HT-29 (cell line): ENCODE data around the gene CMTM3. TPM values are rescaled to one million over a fixed set of nuclear protein-coding genes. Genes with fewer than 3 reads are reported as not detected.
A peak's percentile ranks its signal among the peaks of the same experiment; 100 is the strongest.
"Not testable (repeated sequence)": the region's sequence is repeated elsewhere in the genome, so short reads cannot be mapped to it uniquely, and the experiment has no call there.

ENCODE experiments used
- DNase-seq: peaks from one replicate; pipeline ENCODE4 v3.0.0-alpha.2; 2015; ENCODE audit warnings: low spot score
- small RNA-seq: library from RNA; depleted of rRNA; stranded (forward); fragments of <200 nt; gene quantifications from one replicate; pipeline ENCODE3, GENCODE V24; 2014
- total RNA-seq: library from RNA; depleted of rRNA; stranded (reverse); fragments of >200 nt; shearing (Covaris generic); gene quantifications from 2 replicates; pipeline ENCODE4 v1.2.3, GENCODE V29; 2014; rRNA removed

Gene CMTM3
- total RNA-seq, 1 experiment from 2014 or later = 4.1 TPM

DNA sequence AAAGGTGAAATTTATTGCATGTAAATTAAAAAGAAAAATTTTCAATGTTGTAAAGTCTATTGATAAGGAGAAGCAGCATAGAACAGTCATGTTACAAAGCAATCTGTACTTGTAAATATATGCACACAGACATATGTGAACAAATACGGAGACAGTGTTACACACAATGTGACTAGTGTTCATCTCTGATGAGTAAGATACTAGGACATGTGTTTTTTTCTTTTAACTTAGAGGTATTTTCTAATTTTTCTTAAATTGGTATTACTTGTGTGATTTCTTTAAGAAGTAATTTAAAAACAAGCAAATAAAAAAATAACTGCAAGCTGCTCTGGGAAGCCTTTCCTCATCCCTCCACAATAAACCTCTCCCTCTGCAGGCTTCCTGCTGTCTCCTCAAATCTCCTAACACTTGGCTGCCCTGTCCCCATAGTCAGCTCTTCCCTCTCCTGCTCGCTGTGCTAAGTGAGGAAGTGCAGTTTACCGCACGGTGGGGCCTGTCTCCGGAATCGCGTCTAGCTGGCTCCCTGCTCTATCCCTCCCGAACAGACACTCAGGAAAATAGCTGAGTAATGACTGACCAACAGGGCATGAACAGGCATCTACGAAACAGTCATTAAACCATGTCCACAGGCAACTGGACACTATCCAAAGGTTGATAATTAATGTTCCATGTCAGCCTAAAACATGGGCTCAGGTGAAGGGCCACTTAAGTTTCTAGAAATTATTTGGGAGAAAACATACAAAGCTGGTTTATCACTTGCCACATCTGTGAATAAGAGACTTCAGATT is 56.1 kb downstream of the CMTM3 start:
- DNase-seq = peak; percentile 14

- DNase-seq = no peak
These were observed 56.7 kb downstream of the CMTM3 start for GRCh38 chr16:66661210-66661560.

GRCh38 chr16:66661671-66662346 is 57.3 kb downstream of the CMTM3 start:
- not testable (repeated sequence) for DNase-seq

- DNase-seq = peak; percentile 49
These were observed 58.1 kb downstream of the CMTM3 start for GRCh38 chr16:66662445-66663194.

Small RNA genes within 50 kb of the gene (small RNA-seq; reads per million reads assigned to genes)
- gene CKLF-CMTM1 = not detected

Other genes with a start within 250 kb of the CMTM3 start
- 0.05 TPM in 1 of 2 replicates, not detected in the other for gene CDH5, start 238.0 kb upstream of the CMTM3 start, total RNA-seq
- gene BEAN1, start 177.4 kb upstream of the CMTM3 start, total RNA-seq = 0.26 TPM in 1 of 2 replicates, not detected in the other
- 7.7 and 8.9 TPM in 2 replicates for gene TK2, start 54.6 kb upstream of the CMTM3 start, total RNA-seq
- gene CKLF, start 52.1 kb upstream of the CMTM3 start, total RNA-seq = 97.0 and 120 TPM in 2 replicates
- 5.8 and 13.9 TPM in 2 replicates for gene CMTM1, start 38.3 kb upstream of the CMTM3 start, total RNA-seq
- gene CMTM2, start 25.2 kb upstream of the CMTM3 start, total RNA-seq = not detected in 2 replicates
- gene CMTM4, start 92.0 kb downstream of the CMTM3 start, total RNA-seq = 65.1 and 70.2 TPM in 2 replicates
- gene DYNC1LI2, start 146.9 kb downstream of the CMTM3 start, total RNA-seq = 67.3 and 69.2 TPM in 2 replicates
- not detected in 2 replicates for gene TERB1, start 196.9 kb downstream of the CMTM3 start, total RNA-seq
- gene NAE1, start 226.3 kb downstream of the CMTM3 start, total RNA-seq = 28.7 and 38.5 TPM in 2 replicates
- not detected in 2 replicates for gene CA7, start 239.7 kb downstream of the CMTM3 start, total RNA-seq